ENCODE results near the gene ZNF845.

- TF ChIP-seq CTCF (IDR thresholded peaks at IDR 0.05; ENCODE audit: low read depth, low read length, missing input control) (no peak), TAF1 (conservative IDR thresholded peaks at IDR 0.05) (no peak), REST (IDR thresholded peaks at IDR 0.05) (no peak), SP1 (IDR thresholded peaks at IDR 0.05) (no peak), ATF3 (IDR thresholded peaks at IDR 0.05) (no peak), YY1 (IDR thresholded peaks at IDR 0.05) (no peak), JUND (IDR thresholded peaks at IDR 0.05) (no peak)
- TF ChIP-seq, protein P1, sequence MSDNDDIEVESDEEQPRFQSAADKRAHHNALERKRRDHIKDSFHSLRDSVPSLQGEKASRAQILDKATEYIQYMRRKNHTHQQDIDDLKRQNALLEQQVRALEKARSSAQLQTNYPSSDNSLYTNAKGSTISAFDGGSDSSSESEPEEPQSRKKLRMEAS (IDR thresholded peaks at IDR 0.05) = no peak
These were observed 56.0 kb downstream of the ZNF845 start for GRCh38 chr19:53389571-53389970.

Data from liver (tissue), 3 donors.